SU-DHL-6 (cell line): ENCODE results near the gene PTP4A2.

ENCODE experiments used
- EZH2phosphoT487 ChIP-seq: fragments of 200-600 bp; sonication (generic), shearing (Covaris generic); conservative IDR thresholded peaks from 2 replicates; pipeline ENCODE4 v1.6.1; 2018; ENCODE audit warnings: mild to moderate bottlenecking, antibody characterized with exemption, low read length, moderate library complexity, mixed read lengths
- TF ChIP-seq, protein P1 (sequence below): fragments of 200-600 bp; sonication (generic); IDR thresholded peaks from one replicate; pipeline ENCODE4 v1.5.1; 2017; ENCODE audit warnings: antibody characterized with exemption, mild to moderate bottlenecking, low read length, moderate library complexity; ENCODE audit not compliant: insufficient read depth, poor library complexity, severe bottlenecking

- TF ChIP-seq, protein P1, sequence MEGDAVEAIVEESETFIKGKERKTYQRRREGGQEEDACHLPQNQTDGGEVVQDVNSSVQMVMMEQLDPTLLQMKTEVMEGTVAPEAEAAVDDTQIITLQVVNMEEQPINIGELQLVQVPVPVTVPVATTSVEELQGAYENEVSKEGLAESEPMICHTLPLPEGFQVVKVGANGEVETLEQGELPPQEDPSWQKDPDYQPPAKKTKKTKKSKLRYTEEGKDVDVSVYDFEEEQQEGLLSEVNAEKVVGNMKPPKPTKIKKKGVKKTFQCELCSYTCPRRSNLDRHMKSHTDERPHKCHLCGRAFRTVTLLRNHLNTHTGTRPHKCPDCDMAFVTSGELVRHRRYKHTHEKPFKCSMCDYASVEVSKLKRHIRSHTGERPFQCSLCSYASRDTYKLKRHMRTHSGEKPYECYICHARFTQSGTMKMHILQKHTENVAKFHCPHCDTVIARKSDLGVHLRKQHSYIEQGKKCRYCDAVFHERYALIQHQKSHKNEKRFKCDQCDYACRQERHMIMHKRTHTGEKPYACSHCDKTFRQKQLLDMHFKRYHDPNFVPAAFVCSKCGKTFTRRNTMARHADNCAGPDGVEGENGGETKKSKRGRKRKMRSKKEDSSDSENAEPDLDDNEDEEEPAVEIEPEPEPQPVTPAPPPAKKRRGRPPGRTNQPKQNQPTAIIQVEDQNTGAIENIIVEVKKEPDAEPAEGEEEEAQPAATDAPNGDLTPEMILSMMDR, result peak; percentile 35
- no peak for TF ChIP-seq EZH2phosphoT487
These were observed 1.5 kb upstream of the PTP4A2 start for GRCh38 chr1:31939484-31940329.
